Glutamatergic neuron (in vitro differentiated cells): Measurements from ENCODE around the gene ECPAS. TPM values are rescaled to one million over a fixed set of nuclear protein-coding genes. Genes with fewer than 3 reads are reported as not detected.
A peak's percentile ranks its signal among the peaks of the same experiment; 100 is the strongest.
"Not testable (repeated sequence)": the region's sequence is repeated elsewhere in the genome, so short reads cannot be mapped to it uniquely, and the experiment has no call there.

Experiments used
- DNase-seq: peaks from one replicate; pipeline ENCODE4 v3.0.0; 2022
- H3K27ac Mint-ChIP-seq: one replicate; pipeline ENCODE4 v1.8.0; 2020; ENCODE audit warnings: mild to moderate bottlenecking, mixed read lengths, inconsistent platforms; ENCODE audit not compliant: unreplicated experiment
- H3K27me3 Mint-ChIP-seq: one replicate; pipeline ENCODE4 v1.8.0; 2020; ENCODE audit warnings: mild to moderate bottlenecking, moderate library complexity, mixed read lengths, inconsistent platforms; ENCODE audit not compliant: unreplicated experiment
- H3K36me3 Mint-ChIP-seq: one replicate; pipeline ENCODE4 v1.8.0; 2020; ENCODE audit warnings: mild to moderate bottlenecking, mixed read lengths, inconsistent platforms; ENCODE audit not compliant: unreplicated experiment
- H3K4me1 Mint-ChIP-seq: one replicate; pipeline ENCODE4 v1.8.0; 2020; ENCODE audit warnings: mild to moderate bottlenecking, low read depth, mixed read lengths, inconsistent platforms; ENCODE audit not compliant: unreplicated experiment
- H3K4me3 Mint-ChIP-seq: one replicate; pipeline ENCODE4 v1.8.0; 2020; ENCODE audit warnings: mild to moderate bottlenecking, mixed read lengths, inconsistent platforms; ENCODE audit not compliant: unreplicated experiment
- H3K9me3 Mint-ChIP-seq: one replicate; pipeline ENCODE4 v1.8.0; 2020; ENCODE audit warnings: mild to moderate bottlenecking, moderate library complexity, mixed read lengths, inconsistent platforms; ENCODE audit not compliant: unreplicated experiment
- CTCF ChIP-seq: fragments of 200-600 bp; sonication (generic); IDR thresholded peaks from one replicate; pipeline ENCODE4 v1.5.0; 2021; ENCODE audit not compliant: partially characterized antibody, unreplicated experiment
- total RNA-seq: library from RNA; stranded (reverse); fragmentation: NEBNext Ultra II Directional; extraction: Animal tissue kit (Norgen Biotek cat#: 25700); gene quantifications from one replicate; pipeline ENCODE4 v1.2.1, GENCODE V29; 2021; ENCODE audit not compliant: unreplicated experiment

Gene ECPAS
- total RNA-seq, 1 donor from 2014 or later = 53.5 TPM

GRCh38 chr9:111502506-111502905, 18.3 kb upstream of the ECPAS start:
- Mint-ChIP-seq H3K9me3 (no peaks in the 10 kb centered on the region), H3K27ac (no peak overlapping the region), H3K36me3 (no peaks in the 10 kb centered on the region), H3K27me3 (peaks cover 4% of the 10 kb centered on the region), H3K4me3 (no peak overlapping the region), H3K4me1 (no peaks in the 10 kb centered on the region)
- no peak for DNase-seq
- TF ChIP-seq CTCF = no peak

GRCh38 chr9:111501648-111502047, 17.5 kb upstream of the ECPAS start:
- no peak overlapping the region for H3K27ac Mint-ChIP-seq
- no peaks in the 10 kb centered on the region for H3K4me1 Mint-ChIP-seq
- H3K4me3 Mint-ChIP-seq = no peak overlapping the region
- DNase-seq = no peak
- H3K27me3 Mint-ChIP-seq = peaks cover 4% of the 10 kb centered on the region
- no peaks in the 10 kb centered on the region for H3K9me3 Mint-ChIP-seq
- H3K36me3 Mint-ChIP-seq = no peaks in the 10 kb centered on the region
- TF ChIP-seq CTCF = no peak

GRCh38 chr9:111501005-111501562, 16.9 kb upstream of the ECPAS start:
- no peak for TF ChIP-seq CTCF
- peaks cover 4% of the 10 kb centered on the region for H3K27me3 Mint-ChIP-seq
- no peak for DNase-seq
- H3K4me3 Mint-ChIP-seq = no peak overlapping the region
- H3K36me3 Mint-ChIP-seq = no peaks in the 10 kb centered on the region
- H3K4me1 Mint-ChIP-seq = no peaks in the 10 kb centered on the region
- no peaks in the 10 kb centered on the region for H3K9me3 Mint-ChIP-seq
- no peak overlapping the region for H3K27ac Mint-ChIP-seq

- H3K36me3 Mint-ChIP-seq, DNase-seq, H3K9me3 Mint-ChIP-seq, H3K27ac Mint-ChIP-seq, H3K4me1 Mint-ChIP-seq, H3K27me3 Mint-ChIP-seq, H3K4me3 Mint-ChIP-seq: not testable (repeated sequence)
Observed at GRCh38 chr9:111497196-111497595, 13.0 kb upstream of the ECPAS start.

- peaks cover 8% of the 10 kb centered on the region for H3K4me1 Mint-ChIP-seq
- H3K27ac Mint-ChIP-seq = no peak overlapping the region
- DNase-seq = no peak
- no peaks in the 10 kb centered on the region for H3K36me3 Mint-ChIP-seq
- H3K27me3 Mint-ChIP-seq = peaks cover 9% of the 10 kb centered on the region
- no peak for TF ChIP-seq CTCF
- peak overlapping the region; percentile 88 for H3K4me3 Mint-ChIP-seq
- peaks cover 5% of the 10 kb centered on the region for H3K9me3 Mint-ChIP-seq
Observed at GRCh38 chr9:111484572-111484894, 350 bp upstream of the ECPAS start.
